Measurements from ENCODE around the gene GPRC5C. TPM values are rescaled to one million over a fixed set of nuclear protein-coding genes. Genes with fewer than 3 reads are reported as not detected.

The GPRC5C gene
- total RNA-seq, 1 donor from 2014 or later, result 70.4 TPM

- no peak for FAIRE-seq
- H3K27ac ChIP-seq (ENCODE audit: low read depth, low read length), result no peak overlapping the region
- H3K4me3 Mint-ChIP-seq (ENCODE audit: unreplicated experiment), result peak overlapping the region; percentile 11
- H4K20me1 ChIP-seq (ENCODE audit: insufficient read depth, low read length), result no peaks in the 10 kb centered on the region
- no peaks in the 10 kb centered on the region for H3K9me3 ChIP-seq (ENCODE audit: insufficient read depth, low read depth, low read length)
- no peak for DNase-seq (ENCODE audit: low read depth)
- H3K36me3 Mint-ChIP-seq (ENCODE audit: low read depth, unreplicated experiment), result no peaks in the 10 kb centered on the region
- no peaks in the 10 kb centered on the region for H3K36me3 ChIP-seq (ENCODE audit: insufficient read depth, low read length)
- no peaks in the 10 kb centered on the region for H3K79me2 ChIP-seq (ENCODE audit: insufficient read depth, low read length)
- H3K27me3 ChIP-seq (ENCODE audit: insufficient read depth, low read length), result peaks cover 6% of the 10 kb centered on the region
- H3K27me3 Mint-ChIP-seq (ENCODE audit: low read depth, unreplicated experiment), result peaks cover 39% of the 10 kb centered on the region
- no peak overlapping the region for H3K9ac ChIP-seq (ENCODE audit: low read length)
- H3K4me1 Mint-ChIP-seq (ENCODE audit: low read depth, unreplicated experiment), result no peaks in the 10 kb centered on the region
- H3K4me1 ChIP-seq (ENCODE audit: insufficient read depth, low read length), result no peaks in the 10 kb centered on the region
- H2AFZ ChIP-seq (ENCODE audit: low read depth, low read length), result no peak overlapping the region
- TF ChIP-seq EZH2 (IDR thresholded peaks at IDR 0.05; ENCODE audit: insufficient read depth, low read length), result no peak
- TF ChIP-seq, protein P1, sequence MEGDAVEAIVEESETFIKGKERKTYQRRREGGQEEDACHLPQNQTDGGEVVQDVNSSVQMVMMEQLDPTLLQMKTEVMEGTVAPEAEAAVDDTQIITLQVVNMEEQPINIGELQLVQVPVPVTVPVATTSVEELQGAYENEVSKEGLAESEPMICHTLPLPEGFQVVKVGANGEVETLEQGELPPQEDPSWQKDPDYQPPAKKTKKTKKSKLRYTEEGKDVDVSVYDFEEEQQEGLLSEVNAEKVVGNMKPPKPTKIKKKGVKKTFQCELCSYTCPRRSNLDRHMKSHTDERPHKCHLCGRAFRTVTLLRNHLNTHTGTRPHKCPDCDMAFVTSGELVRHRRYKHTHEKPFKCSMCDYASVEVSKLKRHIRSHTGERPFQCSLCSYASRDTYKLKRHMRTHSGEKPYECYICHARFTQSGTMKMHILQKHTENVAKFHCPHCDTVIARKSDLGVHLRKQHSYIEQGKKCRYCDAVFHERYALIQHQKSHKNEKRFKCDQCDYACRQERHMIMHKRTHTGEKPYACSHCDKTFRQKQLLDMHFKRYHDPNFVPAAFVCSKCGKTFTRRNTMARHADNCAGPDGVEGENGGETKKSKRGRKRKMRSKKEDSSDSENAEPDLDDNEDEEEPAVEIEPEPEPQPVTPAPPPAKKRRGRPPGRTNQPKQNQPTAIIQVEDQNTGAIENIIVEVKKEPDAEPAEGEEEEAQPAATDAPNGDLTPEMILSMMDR (IDR thresholded peaks at IDR 0.05; ENCODE audit: insufficient read depth, low read depth, low read length), result no peak
- no peaks in the 10 kb centered on the region for H3K9me3 Mint-ChIP-seq (ENCODE audit: unreplicated experiment)
- no peak overlapping the region for H3K27ac Mint-ChIP-seq (ENCODE audit: unreplicated experiment)
- no peak overlapping the region for H3K4me3 ChIP-seq (ENCODE audit: insufficient read depth, low read depth, low read length)
- no peak overlapping the region for H3K4me2 ChIP-seq (ENCODE audit: low read length)
Measured at GRCh38 chr17:74461611-74462010, 29.7 kb downstream of the GPRC5C start.

GRCh38 chr17:74464730-74465377 lies 33.0 kb downstream of the GPRC5C start:
- no peak overlapping the region for H3K27ac ChIP-seq (ENCODE audit: low read depth, low read length)
- H2AFZ ChIP-seq (ENCODE audit: low read depth, low read length), result no peak overlapping the region
- H3K4me1 ChIP-seq (ENCODE audit: insufficient read depth, low read length), result no peaks in the 10 kb centered on the region
- Mint-ChIP-seq H3K9me3 (ENCODE audit: unreplicated experiment) (no peaks in the 10 kb centered on the region), H3K27me3 (ENCODE audit: low read depth, unreplicated experiment) (peaks cover 17% of the 10 kb centered on the region), H3K36me3 (ENCODE audit: low read depth, unreplicated experiment) (no peaks in the 10 kb centered on the region), H3K27ac (ENCODE audit: unreplicated experiment) (no peak overlapping the region), H3K4me3 (ENCODE audit: unreplicated experiment) (no peak overlapping the region), H3K4me1 (ENCODE audit: low read depth, unreplicated experiment) (no peaks in the 10 kb centered on the region)
- no peak overlapping the region for H3K4me3 ChIP-seq (ENCODE audit: insufficient read depth, low read depth, low read length)
- DNase-seq (ENCODE audit: low read depth) (no peak), FAIRE-seq (peak; percentile 52)
- no peaks in the 10 kb centered on the region for H3K79me2 ChIP-seq (ENCODE audit: insufficient read depth, low read length)
- no peak overlapping the region for H3K9ac ChIP-seq (ENCODE audit: low read length)
- no peaks in the 10 kb centered on the region for H3K36me3 ChIP-seq (ENCODE audit: insufficient read depth, low read length)
- H4K20me1 ChIP-seq (ENCODE audit: insufficient read depth, low read length), result no peaks in the 10 kb centered on the region
- no peak overlapping the region for H3K4me2 ChIP-seq (ENCODE audit: low read length)
- H3K27me3 ChIP-seq (ENCODE audit: insufficient read depth, low read length), result peaks cover 9% of the 10 kb centered on the region
- no peaks in the 10 kb centered on the region for H3K9me3 ChIP-seq (ENCODE audit: insufficient read depth, low read depth, low read length)
- no peak for TF ChIP-seq EZH2 (IDR thresholded peaks at IDR 0.05; ENCODE audit: insufficient read depth, low read length)
- TF ChIP-seq, protein P1 (IDR thresholded peaks at IDR 0.05; ENCODE audit: insufficient read depth, low read depth, low read length), result no peak

- H3K9me3 ChIP-seq (ENCODE audit: insufficient read depth, low read depth, low read length), result no peaks in the 10 kb centered on the region
- no peak overlapping the region for H3K9ac ChIP-seq (ENCODE audit: low read length)
Measured at GRCh38 chr17:74465378-74466110, 33.7 kb downstream of the GPRC5C start.

More at GRCh38 chr17:74465378-74466110, 33.7 kb downstream of the GPRC5C start:
- Histone ChIP-seq H3K27ac (ENCODE audit: low read depth, low read length) (no peak overlapping the region), H3K79me2 (ENCODE audit: insufficient read depth, low read length) (no peaks in the 10 kb centered on the region), H2AFZ (ENCODE audit: low read depth, low read length) (no peak overlapping the region), H3K36me3 (ENCODE audit: insufficient read depth, low read length) (no peaks in the 10 kb centered on the region), H3K4me2 (ENCODE audit: low read length) (no peak overlapping the region), H4K20me1 (ENCODE audit: insufficient read depth, low read length) (no peaks in the 10 kb centered on the region), H3K27me3 (ENCODE audit: insufficient read depth, low read length) (peaks cover 9% of the 10 kb centered on the region), H3K4me3 (ENCODE audit: insufficient read depth, low read depth, low read length) (no peak overlapping the region), H3K4me1 (ENCODE audit: insufficient read depth, low read length) (no peaks in the 10 kb centered on the region)
- DNase-seq (ENCODE audit: low read depth) (no peak), FAIRE-seq (no peak)
- H3K27me3 Mint-ChIP-seq (ENCODE audit: low read depth, unreplicated experiment), result peaks cover 20% of the 10 kb centered on the region
- H3K4me3 Mint-ChIP-seq (ENCODE audit: unreplicated experiment), result no peak overlapping the region
- no peaks in the 10 kb centered on the region for H3K9me3 Mint-ChIP-seq (ENCODE audit: unreplicated experiment)
- no peak overlapping the region for H3K27ac Mint-ChIP-seq (ENCODE audit: unreplicated experiment)
- TF ChIP-seq EZH2 (IDR thresholded peaks at IDR 0.05; ENCODE audit: insufficient read depth, low read length), result no peak
- TF ChIP-seq, protein P1 (IDR thresholded peaks at IDR 0.05; ENCODE audit: insufficient read depth, low read depth, low read length), result no peak
- no peaks in the 10 kb centered on the region for H3K36me3 Mint-ChIP-seq (ENCODE audit: low read depth, unreplicated experiment)
- H3K4me1 Mint-ChIP-seq (ENCODE audit: low read depth, unreplicated experiment), result no peaks in the 10 kb centered on the region
